HG02981 (cell line): ENCODE results near the gene TCF7.

Experiments
- ATAC-seq: cut with Tn5 transposase; IDR thresholded peaks from one replicate; pipeline ENCODE4 v1.9.1; 2021; ENCODE audit warnings: mild to moderate bottlenecking, moderate library complexity; ENCODE audit not compliant: unreplicated experiment

TCF7 gene

GRCh38 chr5:134113902-134114875 lies at the start of gene TCF7:
TSS of gene TCF7 (plus strand) at chr5:134114681. CDS start at chr5:134114907, 226 bp downstream.
- peak; percentile 70 for ATAC-seq

- no peak for ATAC-seq
Measured at GRCh38 chr5:134069553-134069952, 44.9 kb upstream of the TCF7 start.

- no peak for ATAC-seq
Measured at GRCh38 chr5:134070725-134071613, 43.5 kb upstream of the TCF7 start.

- no peak for ATAC-seq
Measured at GRCh38 chr5:134071614-134072207, 42.8 kb upstream of the TCF7 start.

- ATAC-seq: no peak
Measured at GRCh38 chr5:134072471-134073210, 41.8 kb upstream of the TCF7 start.

GRCh38 chr5:134073404-134073803 lies 41.1 kb upstream of the TCF7 start:
- no peak for ATAC-seq

GRCh38 chr5:134075102-134075501 lies 39.4 kb upstream of the TCF7 start:
- no peak for ATAC-seq

- ATAC-seq: no peak
Measured at GRCh38 chr5:134077926-134078580, 36.4 kb upstream of the TCF7 start.

GRCh38 chr5:134079748-134080581 lies 34.5 kb upstream of the TCF7 start:
- ATAC-seq: no peak

- ATAC-seq: no peak
Measured at GRCh38 chr5:134082264-134082992, 32.1 kb upstream of the TCF7 start.

- no peak for ATAC-seq
Measured at GRCh38 chr5:134083517-134083916, 31.0 kb upstream of the TCF7 start.

- no peak for ATAC-seq
Measured at GRCh38 chr5:134084022-134084565, 30.4 kb upstream of the TCF7 start.

- no peak for ATAC-seq
Measured at GRCh38 chr5:134084570-134084969, 29.9 kb upstream of the TCF7 start.

- no peak for ATAC-seq
Measured at GRCh38 chr5:134085411-134085810, 29.1 kb upstream of the TCF7 start.

GRCh38 chr5:134086225-134086942 lies 28.1 kb upstream of the TCF7 start:
- no peak for ATAC-seq

- no peak for ATAC-seq
Measured at GRCh38 chr5:134086943-134087305, 27.6 kb upstream of the TCF7 start.

- no peak for ATAC-seq
Measured at GRCh38 chr5:134088291-134088690, 26.2 kb upstream of the TCF7 start.
